HTR-8/SVneo (cell line): ENCODE measurements around the gene CMSS1.

Source experiments
- DNase-seq: peaks from one replicate; pipeline ENCODE4 v3.0.0; 2011; ENCODE audit warnings: low spot score, mixed read lengths; ENCODE audit not compliant: insufficient read length
- FAIRE-seq: peaks from 2 replicates; lab custom pipeline; 2011; peaks lifted over from hg19 to GRCh38; lab: Jason Lieb, UNC

Gene CMSS1

DNA sequence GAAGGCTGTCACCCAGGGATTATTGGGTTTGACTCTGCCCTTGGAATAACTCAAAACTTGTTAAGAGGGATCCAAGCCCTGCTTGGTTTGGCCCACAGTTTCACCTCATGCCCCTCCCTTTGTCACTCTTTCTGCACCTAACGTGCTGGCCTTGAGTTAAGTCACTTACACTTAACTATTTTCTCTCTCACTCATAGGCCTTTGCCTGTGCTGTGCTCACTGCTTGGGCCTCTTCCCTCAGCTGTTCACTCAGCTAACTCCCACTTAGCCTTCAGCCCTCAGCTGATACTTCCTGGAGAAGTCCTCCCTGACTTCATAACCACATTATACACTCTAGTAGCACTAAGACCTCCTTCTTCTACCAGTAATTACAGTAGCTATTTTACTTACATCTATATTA lies 133.3 kb downstream of the CMSS1 start:
- DNase-seq (no peak), FAIRE-seq (peak; percentile 23)

- FAIRE-seq (no peak), DNase-seq (no peak)
These were observed 134.0 kb downstream of the CMSS1 start for GRCh38 chr3:99951701-99952100.

GRCh38 chr3:99952306-99952705 lies 134.6 kb downstream of the CMSS1 start:
- peak; percentile 28 for DNase-seq
- no peak for FAIRE-seq

GRCh38 chr3:99953596-99953995 lies 135.9 kb downstream of the CMSS1 start:
- FAIRE-seq (peak; percentile 74), DNase-seq (no peak)

DNA sequence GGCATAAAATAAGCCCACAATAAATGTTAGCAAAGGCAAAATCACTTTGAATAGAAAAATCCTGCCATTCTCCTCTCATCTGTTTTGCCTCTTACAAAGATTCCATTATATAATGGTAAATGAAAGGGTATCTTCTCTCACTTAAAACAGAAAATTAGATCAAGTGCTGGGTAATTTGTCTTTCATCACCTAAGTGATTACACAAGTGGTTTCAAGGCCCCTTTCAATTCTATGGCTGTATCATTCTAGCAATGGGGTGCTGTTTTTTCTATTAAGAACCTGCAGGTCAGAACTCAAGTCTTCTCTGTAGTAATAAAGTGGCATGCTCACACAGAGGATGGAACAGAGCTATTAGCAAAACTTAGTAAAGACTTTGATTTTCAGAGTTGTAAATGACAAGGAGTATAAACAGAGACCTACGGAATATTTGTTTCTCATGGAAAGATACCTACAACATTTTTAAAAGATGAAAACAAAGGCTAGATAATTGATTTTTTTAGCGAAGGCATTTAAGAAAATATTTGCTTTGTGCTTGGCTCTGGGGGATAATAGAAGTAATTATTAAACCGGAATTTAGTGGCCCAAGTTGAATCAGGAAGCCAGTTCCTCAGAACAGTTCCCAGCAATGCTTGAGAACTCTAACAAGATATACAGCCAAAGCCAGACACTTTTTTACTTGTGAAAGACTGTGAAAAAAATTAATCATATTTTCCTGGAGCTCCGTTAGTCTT lies 137.4 kb downstream of the CMSS1 start:
- FAIRE-seq (no peak), DNase-seq (no peak)

DNA sequence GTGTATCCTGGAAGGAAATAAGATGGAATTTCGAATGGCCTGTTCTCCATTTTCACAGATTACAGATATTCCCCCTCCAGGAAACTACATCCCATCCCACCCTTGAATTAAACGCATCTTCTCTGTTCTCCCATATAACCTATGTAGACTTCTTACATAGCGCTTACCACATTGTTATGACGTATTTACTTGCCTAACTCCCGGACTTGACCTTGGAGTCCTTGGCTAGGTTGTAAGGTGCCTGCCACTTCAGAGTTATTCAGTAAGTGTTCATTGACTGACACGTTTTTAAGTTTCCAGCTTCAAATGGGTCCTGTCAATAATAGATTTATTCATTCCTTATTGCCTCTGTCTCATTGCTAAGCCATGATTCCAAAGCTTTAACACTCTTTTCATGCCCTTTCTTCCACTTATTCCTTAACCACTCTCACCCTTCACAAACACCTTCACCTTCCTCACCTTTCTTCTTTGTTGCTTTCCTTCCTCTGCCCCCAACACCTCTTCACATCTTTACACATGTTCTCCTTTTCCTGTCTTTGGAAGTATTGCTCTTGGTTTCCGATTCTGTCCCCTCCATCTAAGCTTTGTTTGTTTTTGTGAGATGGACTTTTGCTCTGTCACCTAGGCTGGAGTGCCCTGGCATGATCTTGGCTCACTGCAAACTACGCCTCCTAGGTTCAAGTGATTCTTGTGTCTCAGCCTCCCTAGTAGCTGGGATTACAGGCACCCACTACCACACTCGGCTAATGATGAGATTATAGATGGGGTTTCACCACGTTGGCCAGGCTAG lies 138.3 kb downstream of the CMSS1 start:
- no peak for FAIRE-seq
- DNase-seq: no peak

GRCh38 chr3:99957151-99957796 lies 139.6 kb downstream of the CMSS1 start:
- DNase-seq (no peak), FAIRE-seq (no peak)

GRCh38 chr3:99958222-99958912 lies 140.7 kb downstream of the CMSS1 start:
- no peak for FAIRE-seq
- DNase-seq: no peak

DNA sequence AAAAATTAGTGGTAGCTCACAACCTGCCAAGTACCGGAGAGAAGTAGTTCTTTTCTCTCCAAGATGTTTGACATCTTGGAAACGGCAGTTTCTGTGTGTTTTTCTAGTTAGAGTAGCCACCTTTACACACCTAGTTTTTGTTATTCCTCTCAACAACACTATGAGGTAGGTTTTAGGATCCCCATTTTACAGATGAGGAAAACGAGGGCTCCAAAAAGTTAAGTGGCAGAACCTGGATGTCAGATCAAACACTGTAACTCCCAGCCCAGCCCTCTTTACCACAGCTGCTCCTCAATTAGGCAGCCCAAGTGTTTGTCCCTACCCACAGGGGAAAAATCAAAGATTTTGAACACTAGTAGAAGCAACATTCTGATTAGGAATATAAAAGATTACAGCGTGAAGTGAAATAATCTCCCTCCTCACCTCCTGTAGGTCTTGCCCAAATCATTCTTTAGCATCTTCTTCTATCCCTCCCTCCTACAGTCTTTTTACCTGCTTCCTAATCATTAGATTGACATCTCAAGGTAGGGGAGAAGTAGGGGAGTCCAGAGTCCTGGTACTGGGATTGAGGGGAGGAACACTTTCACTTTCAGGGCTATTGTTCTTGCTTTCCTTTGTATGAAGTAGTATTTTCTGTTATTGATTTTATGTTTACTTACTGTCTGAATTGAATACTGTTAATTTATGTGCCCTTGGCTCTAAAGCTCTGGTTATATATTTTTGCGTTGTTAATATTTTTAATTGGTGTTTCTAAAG lies 142.6 kb downstream of the CMSS1 start:
- FAIRE-seq (no peak), DNase-seq (no peak)

GRCh38 chr3:99960941-99961340 lies 143.3 kb downstream of the CMSS1 start:
- FAIRE-seq: no peak
- DNase-seq: no peak

- DNase-seq (no peak), FAIRE-seq (peak; percentile 4)
These were observed 144.3 kb downstream of the CMSS1 start for GRCh38 chr3:99961756-99962515.

DNA sequence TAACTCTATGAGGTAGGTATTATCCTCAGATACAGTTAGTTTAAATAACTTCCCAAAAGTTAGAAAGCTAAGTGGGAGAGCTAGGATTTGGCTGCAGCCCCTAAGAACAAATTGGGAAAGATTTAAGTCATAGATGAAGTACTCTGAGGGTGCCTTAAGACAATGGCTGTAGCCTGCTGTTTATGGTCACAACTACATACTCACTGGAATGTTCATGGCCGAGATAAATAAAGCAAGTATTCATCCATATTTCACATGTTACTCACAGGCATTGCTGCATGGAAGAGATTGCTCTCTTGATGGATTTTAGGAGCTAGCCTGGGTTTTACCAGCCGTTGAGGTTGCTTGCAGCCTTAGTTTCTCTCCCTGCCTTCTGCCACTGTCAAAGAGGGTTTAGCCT lies 145.0 kb downstream of the CMSS1 start:
- DNase-seq: no peak
- peak; percentile 63 for FAIRE-seq

- DNase-seq: no peak
- no peak for FAIRE-seq
These were observed 147.4 kb downstream of the CMSS1 start for GRCh38 chr3:99965077-99965476.

DNA sequence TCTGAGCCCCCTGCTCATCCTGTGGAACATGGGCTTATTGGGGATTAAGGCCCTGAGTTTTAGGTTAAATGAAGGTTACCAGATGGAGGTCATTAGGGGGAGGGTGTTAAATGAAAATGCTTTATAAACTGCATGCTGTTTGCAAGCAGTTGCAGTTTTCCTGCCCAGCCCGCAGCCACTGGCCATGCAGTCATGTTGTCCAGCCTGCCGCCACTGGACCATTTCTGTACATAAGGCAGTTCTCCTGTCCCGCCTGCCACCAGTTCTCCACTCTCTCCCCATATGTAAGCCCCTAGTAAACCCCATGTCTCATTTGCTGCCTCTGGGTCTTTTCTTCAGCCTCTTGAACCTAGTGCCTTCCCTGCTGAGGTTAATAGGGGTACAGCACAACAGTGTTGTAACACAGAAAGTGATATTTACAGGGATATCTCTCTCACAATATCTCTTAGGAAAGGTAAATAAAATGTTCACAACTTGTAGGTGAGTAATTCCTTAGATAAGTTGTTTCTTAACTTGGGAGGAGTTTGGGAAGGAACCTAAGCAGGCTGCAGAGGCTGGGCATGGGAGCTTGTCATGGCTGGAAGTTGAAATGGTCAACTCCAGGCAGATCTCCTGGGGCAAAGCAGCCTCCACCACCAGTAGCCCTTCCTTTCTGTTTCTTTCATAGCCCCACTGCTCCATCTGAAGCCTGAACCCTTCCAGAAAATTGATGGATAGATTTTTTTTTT lies 148.2 kb downstream of the CMSS1 start:
- FAIRE-seq (no peak), DNase-seq (no peak)

DNA sequence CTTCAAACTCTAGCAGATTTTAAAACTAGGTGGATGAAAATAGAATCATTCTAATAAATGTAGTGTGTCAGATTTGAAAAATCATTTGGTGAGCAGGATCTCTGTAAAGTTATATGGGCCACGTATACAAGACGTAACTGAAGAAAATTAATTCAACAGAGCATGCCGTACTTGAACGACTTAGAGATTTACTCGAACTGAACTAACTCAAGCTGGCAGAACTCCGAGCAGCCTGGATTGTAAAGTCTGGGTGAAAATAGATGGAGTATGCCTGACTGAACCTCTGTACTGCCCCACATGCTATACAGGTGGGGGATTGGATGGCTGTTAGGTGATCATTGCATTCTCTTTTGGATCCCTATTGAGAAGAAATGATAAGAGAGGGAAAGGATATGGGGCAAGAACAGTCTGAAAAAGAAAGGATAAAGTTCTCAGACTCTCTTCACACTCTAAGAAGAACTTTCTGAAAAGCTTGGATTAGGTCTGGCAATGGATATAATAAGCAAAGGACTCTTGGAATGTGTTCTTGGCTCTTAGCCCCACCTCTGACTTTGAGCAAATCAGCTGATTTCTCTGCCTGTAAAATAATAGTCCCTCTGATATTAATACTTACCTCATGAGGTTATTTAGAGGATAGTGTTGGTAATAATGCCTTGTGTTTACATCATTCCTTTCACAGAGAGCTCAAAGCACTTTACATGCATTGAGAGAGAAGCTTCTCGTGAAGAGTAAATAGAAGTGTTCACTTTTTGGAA lies 149.2 kb downstream of the CMSS1 start:
- FAIRE-seq: no peak

GRCh38 chr3:99967796-99968195 lies 150.1 kb downstream of the CMSS1 start:
- FAIRE-seq (no peak), DNase-seq (no peak)

More for the DNA sequence above, 149.2 kb downstream of the CMSS1 start:
- no peak for DNase-seq

- DNase-seq (no peak), FAIRE-seq (no peak)
These were observed 151.5 kb downstream of the CMSS1 start for GRCh38 chr3:99969136-99969535.

- FAIRE-seq (no peak), DNase-seq (no peak)
These were observed 152.5 kb downstream of the CMSS1 start for GRCh38 chr3:99970198-99970597.
